OCI-M2 (cell line): ENCODE data around the gene ZNF608.

ENCODE experiments used
- DNase-seq: peaks from one replicate; lab custom pipeline; 2025; ENCODE audit not compliant: unreplicated experiment; lab: John Stamatoyannopoulos, UW

ZNF608 gene

GRCh38 chr5:124754206-124754927, 7.9 kb upstream of the ZNF608 start:
- DNase-seq: no peak

DNA sequence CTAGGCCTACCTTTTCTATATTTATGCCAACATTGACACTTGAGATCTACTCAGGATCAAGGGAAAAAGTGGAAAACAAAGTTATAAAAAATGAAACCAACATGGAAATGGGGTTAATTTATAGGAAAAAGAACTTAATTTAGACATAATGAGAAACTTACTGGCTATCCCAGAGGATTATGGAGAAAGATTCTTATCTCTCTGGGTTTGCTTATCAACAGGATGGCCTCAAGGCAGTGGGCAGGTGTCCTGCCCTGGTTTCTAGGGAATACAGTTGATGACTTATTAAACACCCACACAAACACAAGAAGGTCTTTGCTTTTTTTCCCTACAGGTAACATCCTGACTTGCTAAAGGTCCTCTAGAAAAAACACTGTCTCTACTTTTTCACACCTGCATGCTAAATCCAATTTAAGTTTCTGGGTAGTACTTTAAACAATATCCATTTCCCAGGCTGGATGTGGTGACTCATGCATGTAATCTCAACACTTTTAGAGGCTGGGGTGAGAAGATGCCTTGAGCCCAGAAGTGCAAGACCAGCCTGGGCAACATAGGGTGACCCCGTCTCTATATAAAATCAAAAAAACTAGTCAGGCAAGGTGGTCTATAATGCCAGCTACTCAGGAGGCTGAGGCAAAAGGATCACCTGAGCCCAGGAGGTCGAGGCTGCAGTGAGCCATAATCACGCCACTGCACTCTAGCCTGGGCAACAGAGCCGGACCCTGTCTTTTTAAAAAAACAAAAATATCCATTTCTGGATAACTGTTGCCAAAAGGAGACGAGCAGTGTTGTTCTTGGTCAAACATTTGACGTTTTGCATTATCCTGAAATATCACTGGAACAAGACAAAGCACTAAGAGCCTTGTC, 6.6 kb upstream of the ZNF608 start:
- no peak for DNase-seq

GRCh38 chr5:124751031-124751430, 4.6 kb upstream of the ZNF608 start:
- DNase-seq: no peak

DNA sequence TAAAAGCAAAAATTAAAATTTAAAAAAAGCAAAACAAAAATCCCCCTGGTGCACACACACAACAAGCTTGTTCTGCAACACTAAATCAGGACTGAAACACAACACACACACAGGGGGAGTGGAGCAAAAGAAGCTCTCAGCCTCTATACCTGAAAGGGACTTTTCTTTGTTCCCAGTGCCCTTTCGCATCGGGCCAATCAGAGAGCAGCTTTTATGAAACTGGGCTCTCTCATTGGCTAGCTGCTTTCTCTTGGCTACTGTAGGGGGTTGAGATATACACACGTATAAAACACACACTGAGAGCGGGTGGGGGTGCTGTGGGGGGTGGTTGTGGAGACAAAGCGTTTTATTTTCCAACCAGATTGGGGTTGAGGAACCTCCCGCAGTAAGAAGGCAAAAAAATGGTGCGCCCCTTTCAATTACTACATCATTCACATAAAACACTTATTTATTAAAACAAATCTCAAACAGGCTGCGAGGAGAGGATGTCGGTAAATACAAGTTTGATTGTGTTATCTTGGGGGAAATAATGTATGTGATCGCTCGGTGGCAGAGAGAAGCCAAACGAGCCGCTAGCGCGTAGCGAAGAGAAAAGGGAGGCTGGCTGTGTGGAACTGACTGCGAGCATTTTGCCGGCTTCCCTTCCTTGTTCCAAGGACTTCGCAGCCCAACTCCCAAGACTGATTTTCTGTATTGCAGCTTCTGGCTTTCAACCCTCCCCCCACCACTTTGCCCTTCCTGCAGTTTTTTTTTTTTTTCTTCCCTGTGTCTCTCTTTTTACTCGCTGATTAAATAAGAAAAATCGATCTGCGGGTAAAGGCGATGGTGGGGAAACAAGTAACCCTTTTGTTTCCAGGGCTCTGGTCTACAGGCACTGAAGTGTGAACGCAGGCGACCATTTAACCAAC, 2.5 kb upstream of the ZNF608 start:
- DNase-seq: no peak

DNA sequence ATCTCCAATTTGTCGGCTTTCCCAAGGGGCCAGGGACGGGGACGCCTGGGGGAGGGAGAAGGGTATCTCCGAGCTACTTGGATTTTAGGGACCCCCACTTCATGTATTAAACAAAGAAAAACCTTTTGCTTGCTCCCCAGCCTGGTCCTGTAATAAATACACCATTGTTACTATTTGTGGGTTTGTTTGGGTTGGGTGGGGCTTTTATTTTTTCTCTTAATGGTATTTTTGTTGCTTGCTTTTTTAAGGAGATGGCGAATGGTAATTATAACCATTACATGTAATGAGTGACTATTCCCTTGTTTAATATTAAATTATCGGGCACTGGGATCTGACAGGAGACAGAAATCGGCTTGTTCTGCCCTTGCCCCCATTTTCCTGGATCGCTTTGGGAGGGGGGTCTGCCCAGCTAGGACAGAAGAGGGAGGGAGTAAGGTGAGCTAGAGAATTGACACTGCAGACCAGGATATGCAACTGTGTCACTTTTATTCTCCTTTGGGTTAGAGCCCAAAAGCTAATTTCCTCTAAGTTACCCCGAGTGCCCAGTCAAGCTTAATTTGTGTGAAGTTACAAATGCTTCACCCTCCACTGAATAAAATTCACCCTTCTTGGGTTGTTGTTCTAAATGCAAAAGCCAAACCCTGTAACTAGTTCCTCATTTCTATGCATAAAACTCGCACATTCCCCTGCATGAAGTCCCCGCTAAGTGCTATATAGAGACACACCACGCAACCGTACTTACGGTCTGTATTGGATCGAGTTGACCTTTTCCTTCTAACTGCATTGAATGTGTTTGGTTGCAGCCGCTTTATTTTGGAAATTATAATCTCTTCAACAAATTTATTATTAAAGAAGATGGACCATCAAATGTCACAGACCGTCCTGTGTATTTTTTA, 1.6 kb upstream of the ZNF608 start:
- DNase-seq: no peak

DNA sequence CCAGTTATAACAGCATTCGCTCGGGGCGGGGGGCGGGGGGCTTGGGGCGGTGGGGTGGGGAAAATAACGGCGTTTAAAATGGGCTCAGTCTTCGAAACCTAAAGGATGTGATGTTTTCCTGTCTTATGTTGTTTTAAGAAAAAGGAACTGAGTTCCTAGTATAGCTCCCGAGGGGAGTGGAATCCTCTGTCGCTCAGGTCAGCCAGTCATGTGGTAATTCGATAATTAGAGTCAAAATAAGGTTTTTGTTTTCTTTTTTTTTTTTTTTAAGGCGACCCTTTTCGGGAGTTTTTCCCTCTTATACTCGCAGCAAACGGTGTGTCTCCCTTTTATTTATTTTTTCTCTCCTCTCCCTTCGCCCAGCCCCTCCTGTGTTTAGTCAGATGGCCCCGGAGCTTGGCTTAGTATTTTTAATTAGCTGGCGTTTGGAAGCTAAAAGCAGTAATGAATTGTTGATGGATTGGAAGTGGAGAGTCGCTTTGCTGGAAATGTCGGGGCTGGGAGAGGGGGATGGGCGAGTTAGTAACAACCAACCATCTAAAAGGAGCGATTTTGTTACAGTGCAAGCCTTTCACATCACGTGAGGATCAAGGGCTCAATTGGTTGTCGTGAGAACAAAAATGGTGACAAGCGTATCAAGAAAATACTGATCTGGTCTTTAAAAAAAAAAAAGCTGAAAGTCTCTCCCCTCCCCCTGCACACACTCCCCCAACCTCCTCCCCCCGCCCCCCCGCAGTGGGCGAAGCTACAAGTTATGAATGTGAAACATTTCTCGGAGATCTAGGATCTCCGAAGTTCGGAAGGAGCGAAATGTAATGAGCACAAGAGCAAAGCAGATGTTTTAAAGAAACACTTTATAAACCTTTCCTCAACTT, 714 bp upstream of the ZNF608 start:
- DNase-seq: no peak

DNA sequence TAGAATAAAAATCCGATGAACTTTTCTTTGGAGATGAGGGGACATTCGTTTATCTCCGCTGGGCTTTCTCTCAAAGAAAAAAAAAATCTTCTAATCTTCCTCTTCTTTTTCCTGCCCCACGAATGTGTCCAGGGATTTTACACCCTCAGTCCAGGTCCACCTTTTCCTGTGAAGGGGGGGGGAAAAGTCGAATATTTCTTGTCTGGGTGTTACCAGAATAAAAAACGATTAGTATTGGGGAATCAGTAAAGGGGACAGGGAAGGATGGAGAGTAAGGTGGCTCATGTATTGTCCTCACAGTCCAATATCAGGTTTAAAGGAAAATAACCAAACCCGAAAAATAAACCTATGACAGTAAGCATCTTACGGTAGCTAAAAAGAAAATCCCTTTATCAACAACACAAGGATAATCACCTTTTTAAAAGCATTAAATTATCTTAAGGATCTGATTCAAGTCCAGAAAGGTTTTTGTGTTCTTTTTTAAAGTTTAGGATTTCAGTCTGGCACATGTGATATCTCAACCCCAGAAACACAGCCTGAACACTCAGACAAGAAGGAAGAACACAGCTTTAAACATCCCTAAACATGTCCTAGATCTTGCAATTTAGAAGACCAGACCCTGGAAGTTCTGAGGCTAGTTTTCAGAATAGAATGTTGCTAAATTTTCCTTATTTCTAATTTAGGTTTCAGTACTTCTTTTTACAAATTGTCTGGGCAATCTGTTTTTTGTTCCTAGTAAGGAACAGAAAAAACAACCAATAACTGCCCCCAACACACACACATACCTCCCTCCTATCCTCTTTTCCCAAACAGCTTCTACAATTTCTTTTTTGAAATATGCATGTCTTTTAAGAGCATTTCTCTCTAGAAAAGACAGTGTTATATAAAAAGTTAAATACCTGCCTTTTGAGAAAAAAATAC, 1.2 kb downstream of the ZNF608 start:
- DNase-seq: no peak

GRCh38 chr5:124744170-124744971, 2.1 kb downstream of the ZNF608 start:
- DNase-seq: no peak

GRCh38 chr5:124743602-124744169, 2.8 kb downstream of the ZNF608 start:
- DNase-seq: no peak

DNA sequence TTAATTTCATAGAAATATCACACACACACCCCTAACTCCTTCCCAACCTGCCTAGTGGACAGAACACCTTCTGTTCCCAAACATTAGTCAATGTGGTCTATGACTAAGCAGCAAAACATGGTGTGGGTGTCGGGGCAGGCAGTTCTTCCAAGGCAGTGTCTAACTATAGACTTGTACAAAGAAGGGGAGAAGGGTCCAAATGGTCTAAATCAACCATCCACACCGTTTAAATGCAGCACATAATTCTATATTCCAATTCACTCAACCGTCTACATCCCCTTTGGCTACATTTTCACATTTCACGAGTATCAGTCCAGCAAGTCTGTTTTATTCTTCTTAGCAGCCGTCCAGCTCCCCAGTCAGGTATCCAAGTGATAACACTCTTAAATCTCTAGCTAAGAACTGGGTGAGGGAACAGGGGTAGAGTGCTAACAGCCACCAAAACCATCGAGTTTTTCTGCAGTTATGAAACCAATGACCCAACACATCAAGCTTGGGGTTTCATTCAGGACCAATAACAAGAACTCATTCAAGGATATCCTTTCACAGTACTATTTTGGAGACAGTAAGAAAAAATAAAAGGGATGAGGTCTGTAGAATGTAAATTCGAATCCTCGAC, 3.3 kb downstream of the ZNF608 start:
- DNase-seq: no peak

DNA sequence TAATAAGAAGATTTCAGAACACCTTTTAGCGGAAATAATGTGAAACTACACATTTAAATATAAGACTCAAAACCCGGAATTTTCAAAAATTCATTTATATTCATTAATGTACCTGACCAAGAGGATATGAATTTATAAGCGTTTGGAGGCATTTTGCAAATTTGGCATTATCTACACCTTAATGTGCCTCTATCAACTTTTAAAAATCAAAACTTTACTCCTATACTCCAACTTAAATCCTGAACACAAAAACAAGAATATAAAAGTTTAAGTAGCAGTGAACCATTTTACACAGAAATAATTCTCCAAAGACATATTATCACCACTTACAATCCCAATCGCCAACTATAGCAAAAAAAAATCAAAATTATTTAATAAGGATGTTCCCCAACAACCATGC, 3.9 kb downstream of the ZNF608 start:
- no peak for DNase-seq

DNA sequence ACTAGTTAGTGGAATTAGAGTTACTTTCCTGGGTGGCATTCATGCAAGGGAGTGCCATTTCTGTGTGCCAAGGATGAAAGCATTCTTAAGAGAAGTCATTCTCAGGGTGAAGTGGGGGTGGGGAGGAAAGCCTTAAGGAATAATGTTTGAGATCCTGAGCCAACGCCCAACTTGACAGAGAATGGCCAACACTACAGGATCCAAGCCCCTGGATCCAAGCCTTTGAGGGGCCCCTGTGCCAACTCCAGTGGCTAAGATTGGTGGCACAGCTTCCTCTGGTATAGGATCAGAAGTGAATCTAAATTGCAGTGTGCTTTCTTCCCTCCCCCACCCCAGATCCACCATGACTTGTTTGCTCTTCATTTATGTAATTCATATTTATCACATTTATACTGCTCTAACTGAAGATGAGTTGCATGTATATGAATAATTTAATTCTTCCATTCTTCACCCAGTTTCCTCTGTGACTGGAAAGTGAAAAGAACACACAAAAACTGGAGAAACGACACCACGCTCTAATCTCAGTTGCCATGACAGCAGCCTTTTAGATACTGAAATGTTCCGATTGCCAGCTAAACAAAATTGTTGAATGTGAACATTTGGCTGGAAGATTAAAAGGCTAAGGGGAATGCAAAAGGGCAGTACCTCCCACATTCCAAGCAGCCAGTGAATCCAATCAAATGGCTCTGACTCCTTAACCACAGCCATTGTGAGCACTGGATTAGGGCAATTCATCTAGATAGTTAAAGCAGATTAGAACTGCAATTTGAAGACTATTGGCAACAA, 4.5 kb downstream of the ZNF608 start:
- DNase-seq: no peak

DNA sequence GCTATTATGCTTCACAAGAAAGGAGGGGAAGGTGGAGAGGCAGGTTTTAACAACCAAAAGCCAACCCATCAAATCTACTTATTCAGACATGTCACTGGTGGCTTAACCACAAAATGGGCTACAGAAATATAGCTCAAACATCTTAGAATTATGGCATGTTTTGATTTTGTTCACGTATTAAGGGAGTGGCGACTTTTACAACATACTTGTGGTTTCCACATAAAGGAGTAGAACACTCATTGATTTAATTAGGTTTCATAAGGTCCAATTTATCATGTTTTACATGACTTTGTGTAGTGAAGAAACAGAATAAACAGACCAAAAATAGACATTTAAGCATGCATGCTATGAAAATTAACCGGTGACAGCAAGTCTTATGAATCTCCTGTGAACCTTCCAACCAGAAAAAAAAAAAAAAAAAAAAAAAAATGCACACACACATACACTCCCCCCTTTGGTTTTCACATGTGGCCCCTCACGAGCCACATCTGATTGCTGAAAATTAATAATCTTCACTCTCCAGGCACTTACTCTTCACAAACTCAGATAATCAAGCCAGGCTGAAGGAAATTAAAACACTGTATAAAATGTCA, 5.4 kb downstream of the ZNF608 start:
- DNase-seq: no peak

DNA sequence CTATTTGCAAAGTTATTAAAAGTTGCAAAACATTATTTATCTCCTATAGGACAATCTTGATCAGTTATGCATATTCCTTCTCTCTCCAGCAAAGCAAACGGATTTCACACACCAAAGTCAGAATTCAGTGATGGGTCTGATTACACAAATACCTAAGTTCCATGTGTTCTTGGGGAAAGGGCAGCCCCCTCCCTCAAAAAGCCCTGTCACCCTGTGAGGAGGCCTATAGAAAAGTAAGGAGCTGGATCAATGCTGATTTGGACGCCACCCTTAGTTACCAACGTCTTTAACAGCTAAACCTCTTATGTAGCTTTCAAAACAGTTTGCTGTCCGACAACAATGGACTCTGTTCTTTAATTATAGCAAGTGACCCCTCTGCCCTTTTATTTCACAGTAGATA, 6.4 kb downstream of the ZNF608 start:
- DNase-seq: no peak

DNA sequence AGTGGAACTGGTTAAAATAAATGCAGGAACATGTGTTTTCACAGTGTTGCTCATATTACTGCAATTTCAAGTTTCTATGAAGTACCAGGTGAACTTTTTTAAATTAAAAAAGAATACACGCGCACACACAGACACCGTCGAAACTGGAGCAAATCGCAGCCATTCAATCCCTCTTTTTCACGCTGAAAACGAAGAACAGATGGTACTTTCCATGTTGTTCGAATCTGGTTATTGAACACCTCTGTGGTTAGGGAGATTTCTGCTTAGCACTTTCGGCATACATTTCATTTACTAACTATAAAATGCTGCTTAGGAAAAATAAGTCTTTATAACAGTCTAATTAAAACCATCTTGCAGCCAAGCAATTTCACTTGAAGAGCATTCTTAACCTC, 6.8 kb downstream of the ZNF608 start:
- no peak for DNase-seq
